PC-9 (cell line): ENCODE data around the gene AMACR. TPM values are rescaled to one million over a fixed set of nuclear protein-coding genes. Genes with fewer than 3 reads are reported as not detected.

Experiments used
- BruUV-seq: library from RNA; stranded (reverse); fragments of 400-500 nt; replicated peaks from 2 replicates; lab custom pipeline; 2021; lab: Mats Ljungman, UMichigan
- CTCF ChIA-PET: fragments of 300-600 bp; sonication (Branson Sonifier 250); formaldehyde crosslinking; loops from one replicate; lab custom pipeline; 2022; ENCODE audit warnings: antibody characterized with exemption; lab: Charles Lee
- POLR2A ChIA-PET: fragments of 300-600 bp; sonication (Branson Sonifier 250); formaldehyde crosslinking; loops from one replicate; lab custom pipeline; 2022; ENCODE audit warnings: antibody characterized with exemption; ENCODE audit not compliant: unreplicated experiment; lab: Charles Lee
- DNase-seq, 2 experiments: peaks; one replicate each; pipeline versions ENCODE4 v3.0.0 to v3.0.0-alpha.2; 2015 to 2022; ENCODE audit warnings: mixed read lengths in 1 of 2
- H2AFZ ChIP-seq: fragments of 200-600 bp; sonication (generic); 2 replicates; pipeline ENCODE4 v1.8.1; 2017; ENCODE audit warnings: antibody characterized with exemption
- H3F3A ChIP-seq: fragments of 200-600 bp; sonication (generic); 2 replicates; pipeline ENCODE4 v1.8.1; 2017; ENCODE audit warnings: antibody characterized with exemption, mild to moderate bottlenecking, low read depth; ENCODE audit not compliant: insufficient read depth
- H3K27ac ChIP-seq: fragments of 200-600 bp; sonication (generic); 2 replicates; pipeline ENCODE4 v1.6.1; 2016; ENCODE audit warnings: mixed run types
- H3K27me3 ChIP-seq: fragments of 200-600 bp; sonication (generic); 2 replicates; pipeline ENCODE4 v1.6.1; 2016; ENCODE audit warnings: low read depth, mixed run types; ENCODE audit not compliant: insufficient read depth
- H3K36me3 ChIP-seq: fragments of 200-600 bp; sonication (generic); 2 replicates; pipeline ENCODE4 v1.6.1; 2016; ENCODE audit warnings: low read depth, mixed run types
- H3K4me1 ChIP-seq: fragments of 200-600 bp; sonication (generic); replicated peaks from 2 replicates; pipeline ENCODE4 v1.6.1; 2016; ENCODE audit warnings: mixed run types; ENCODE audit not compliant: insufficient read depth
- H3K4me2 ChIP-seq: fragments of 200-600 bp; sonication (generic); 2 replicates; pipeline ENCODE4 v1.6.1; 2017; ENCODE audit warnings: mixed run types
- H3K4me3 ChIP-seq: fragments of 200-600 bp; sonication (generic); 2 replicates; pipeline ENCODE4 v1.6.1; 2016; ENCODE audit warnings: mixed run types
- H3K79me2 ChIP-seq: fragments of 200-600 bp; sonication (generic); 2 replicates; pipeline ENCODE4 v1.6.1; 2017; ENCODE audit warnings: low read depth, mixed run types
- H3K9me2 ChIP-seq: fragments of 200-600 bp; sonication (generic); 2 replicates; pipeline ENCODE4 v1.8.1; 2017; ENCODE audit warnings: mild to moderate bottlenecking; ENCODE audit not compliant: insufficient read depth
- H3K9me3 ChIP-seq: fragments of 200-600 bp; sonication (generic); 2 replicates; pipeline ENCODE4 v1.8.1; 2016; ENCODE audit warnings: low read depth; ENCODE audit not compliant: insufficient read depth
- H4K20me1 ChIP-seq: fragments of 200-600 bp; sonication (generic); 2 replicates; pipeline ENCODE4 v1.8.1; 2017; ENCODE audit not compliant: insufficient read depth
- CTCF ChIP-seq: fragments of 200-600 bp; sonication (generic); conservative IDR thresholded peaks from 2 replicates; pipeline ENCODE4 v1.6.1; 2017; ENCODE audit warnings: mixed run types, antibody characterized with exemption, mild to moderate bottlenecking, moderate library complexity
- EZH2 ChIP-seq: fragments of 200-600 bp; sonication (generic); IDR thresholded peaks from 2 replicates; pipeline ENCODE4 v1.8.0; 2017; ENCODE audit warnings: antibody characterized with exemption, low read depth
- intact Hi-C: fragments of 100-400 bp; cut with micrococcal nuclease; formaldehyde crosslinking; loops from one replicate; pipeline ENCODE4 v1.10.0; 2022; ENCODE audit not compliant: unreplicated experiment
- total RNA-seq: library from RNA; stranded (reverse); gene quantifications from 2 replicates; pipeline ENCODE4 v1.2.3, GENCODE V29; 2021

Gene AMACR
- total RNA-seq, 1 experiment from 2014 or later: 31.2 TPM

GRCh38 chr5:33985447-33985846, 22.4 kb downstream of the AMACR start:
- H3K9me2 ChIP-seq: no peaks in the 10 kb centered on the region
- peaks cover 14% of the 10 kb centered on the region; the same call in 1 of the 2 replicates for H3F3A ChIP-seq
- no peaks in the 10 kb centered on the region for H3K4me1 ChIP-seq
- intact Hi-C loops: no loop called here
- no peaks in the 10 kb centered on the region for H4K20me1 ChIP-seq
- no peak overlapping the region for H3K27ac ChIP-seq
- DNase-seq: no peak
- ChIA-PET CTCF (no interaction called here), POLR2A (interaction anchor here (0.6 kb wide), 1 partner anchor 12 kb away, joined by 6 read pairs; no protein-coding TSS in a partner anchor)
- BruUV-seq: no TSS peak
- no peak overlapping the region for H2AFZ ChIP-seq
- no peak overlapping the region for H3K4me2 ChIP-seq
- TF ChIP-seq CTCF (no peak), EZH2 (no peak)
- H3K79me2 ChIP-seq: no peaks in the 10 kb centered on the region
- H3K27me3 ChIP-seq: no peaks in the 10 kb centered on the region
- peaks cover 4% of the 10 kb centered on the region; the same call in 1 of the 2 replicates for H3K36me3 ChIP-seq
- peaks cover 9% of the 10 kb centered on the region; the same call in 1 of the 2 replicates for H3K9me3 ChIP-seq
- H3K4me3 ChIP-seq: no peak overlapping the region

GRCh38 chr5:33984671-33985124, 23.2 kb downstream of the AMACR start, which contains the start of gene SLC45A2:
TSS of gene SLC45A2 (minus strand) at chr5:33984693. CDS start at chr5:33984583, 110 bp downstream.
- TF ChIP-seq EZH2: no peak
- no peak for TF ChIP-seq CTCF
- peaks cover 4% of the 10 kb centered on the region; the same call in 1 of the 2 replicates for H3K36me3 ChIP-seq
- no TSS peak for BruUV-seq
- no peaks in the 10 kb centered on the region for H3K9me2 ChIP-seq
- POLR2A ChIA-PET: no interaction called here
- H3K4me2 ChIP-seq: no peak within 1 kb of the TSS
- no peaks in the 10 kb centered on the region for H3K4me1 ChIP-seq
- H4K20me1 ChIP-seq: no peaks in the 10 kb centered on the region
- no peaks in the 10 kb centered on the region for H3K79me2 ChIP-seq
- CTCF ChIA-PET: no interaction called here
- H3K9me3 ChIP-seq: peaks cover 9% of the 10 kb centered on the region; the same call in 1 of the 2 replicates
- no peaks in the 10 kb centered on the region for H3K27me3 ChIP-seq
- no peak within 1 kb of the TSS for H2AFZ ChIP-seq
- H3F3A ChIP-seq: peaks cover 14% of the 10 kb centered on the region; the same call in 1 of the 2 replicates
- H3K4me3 ChIP-seq: no peak within 1 kb of the TSS
- H3K27ac ChIP-seq: no peak within 1 kb of the TSS
- no peak for DNase-seq
- intact Hi-C loops: no loop called here

- CTCF ChIA-PET: no interaction called here
- H3K4me2 ChIP-seq: no peak overlapping the region
- no peak for TF ChIP-seq CTCF
- TF ChIP-seq EZH2: no peak
- intact Hi-C loops: no loop called here
- no peak for DNase-seq
- no peaks in the 10 kb centered on the region for H3K27me3 ChIP-seq
- no peaks in the 10 kb centered on the region for H4K20me1 ChIP-seq
- H3K79me2 ChIP-seq: no peaks in the 10 kb centered on the region
- peaks cover 14% of the 10 kb centered on the region; the same call in 1 of the 2 replicates for H3F3A ChIP-seq
- no peaks in the 10 kb centered on the region for H3K9me2 ChIP-seq
- peaks cover 9% of the 10 kb centered on the region; the same call in 1 of the 2 replicates for H3K9me3 ChIP-seq
- peaks cover 4% of the 10 kb centered on the region; the same call in 1 of the 2 replicates for H3K36me3 ChIP-seq
- H3K4me1 ChIP-seq: no peaks in the 10 kb centered on the region
- no peak overlapping the region for H2AFZ ChIP-seq
- POLR2A ChIA-PET: no interaction called here
- H3K27ac ChIP-seq: no peak overlapping the region
- H3K4me3 ChIP-seq: no peak overlapping the region
- BruUV-seq: no TSS peak
These were observed 23.7 kb downstream of the AMACR start for GRCh38 chr5:33984178-33984577.
